Measurements from ENCODE around the gene TTC9C. TPM values are rescaled to one million over a fixed set of nuclear protein-coding genes. Genes with fewer than 3 reads are reported as not detected.
A peak's percentile ranks its signal among the peaks of the same experiment; 100 is the strongest.
"Not testable (repeated sequence)": the region's sequence is repeated elsewhere in the genome, so short reads cannot be mapped to it uniquely, and the experiment has no call there.

TTC9C gene
- total and polyA plus RNA-seq, 12 donors, result 9.4 to 20.8 (median 13.2) TPM

GRCh38 chr11:62737196-62737595 lies 8.9 kb downstream of the TTC9C start:
- no peak for DNase-seq
- H3K9me3 ChIP-seq, result no peaks in the 10 kb centered on the region
- no peak overlapping the region for H3K4me3 ChIP-seq
- TF ChIP-seq CTCF (IDR thresholded peaks at IDR 0.05), result no peak
- H3K27me3 ChIP-seq, result no peaks in the 10 kb centered on the region
- H3K4me1 ChIP-seq, result peaks cover 0 to 13% (median 6%) of the 10 kb centered on the region in 9 donors
- no peak overlapping the region for H3K27ac ChIP-seq
- peaks cover 0 to 99% (median 60%) of the 10 kb centered on the region in 9 donors for H3K36me3 ChIP-seq
- intact Hi-C loops (cut with DNase I), result no loop called here
- ATAC-seq, result no peak

GRCh38 chr11:62747475-62748160 lies 19.3 kb downstream of the TTC9C start:
- Histone ChIP-seq H3K27ac (no peak overlapping the region), H3K9me3 (no peaks in the 10 kb centered on the region), H3K27me3 (no peaks in the 10 kb centered on the region), H3K4me1 (peaks cover 0 to 27% (median 11%) of the 10 kb centered on the region in 9 donors), H3K4me3 (no peak overlapping the region), H3K36me3 (peaks cover 0 to 37% (median 3%) of the 10 kb centered on the region in 9 donors)
- 74 to 80% methylated on average over 9 of the region's 9 CpGs for WGBS, 2 donors
- intact Hi-C loops (cut with DNase I), result no loop called here
- ATAC-seq (no peak), DNase-seq (no peak)
- TF ChIP-seq CTCF (IDR thresholded peaks at IDR 0.05), result no peak

- DNase-seq; H3K4me3 ChIP-seq; H3K9me3 ChIP-seq; intact Hi-C loops (cut with DNase I); H3K27me3 ChIP-seq; ATAC-seq: not testable (repeated sequence)
- H3K36me3 ChIP-seq, result peaks cover 0 to 43% (median 3%) of the 10 kb centered on the region in 9 donors
- H3K27ac ChIP-seq, result peak overlapping the region in 1 of 10 donors; percentile 7
- WGBS, 2 donors, result 94 to 98% methylated on average over 5 of the region's 5 CpGs
- peaks cover 7 to 42% (median 25%) of the 10 kb centered on the region in 9 donors for H3K4me1 ChIP-seq
Observed at GRCh38 chr11:62749931-62750330, 21.6 kb downstream of the TTC9C start.

- TF ChIP-seq CTCF (IDR thresholded peaks at IDR 0.05), result no peak
- H3K27ac ChIP-seq, result peak overlapping the region in 2 of 10 donors; percentile 89 to 95
- ATAC-seq (no peak), DNase-seq (no peak)
- peaks cover 0 to 40% (median 3%) of the 10 kb centered on the region in 9 donors for H3K36me3 ChIP-seq
- no peak overlapping the region for H3K4me3 ChIP-seq
- no peaks in the 10 kb centered on the region for H3K9me3 ChIP-seq
- peaks cover 7 to 42% (median 25%) of the 10 kb centered on the region in 9 donors for H3K4me1 ChIP-seq
- intact Hi-C loops (cut with DNase I), result loop anchor here in 2 of 10 donors (2.0 kb wide), 1 partner anchor 23 kb away; the partner anchor contains the start of gene TTC9C (in 2 of the 2)
- WGBS, 2 donors, result 97% methylated on average over 14 of the region's 14 CpGs
- H3K27me3 ChIP-seq, result no peaks in the 10 kb centered on the region
Observed at GRCh38 chr11:62752177-62752785, 24.0 kb downstream of the TTC9C start.

Measured in heart right ventricle (tissue), 16 donors.